HCT116 (cell line): Measurements from ENCODE around the gene GRIN2A.

Source experiments
- ATF3 ChIP-seq: IDR thresholded peaks from 2 replicates; pipeline ENCODE4 v1.6.1; 2012
- CTCF ChIP-seq, 3 experiments: fragments of 200-600 bp in 1 of 3; sonication (generic) in 1 of 3; IDR thresholded peaks in 2 of 3; conservative IDR thresholded peaks in 1 of 3; 2 replicates each; pipeline ENCODE4 v1.5.1; 2012 to 2017; ENCODE audit warnings: low read depth in 2 of 3, low read length in 2 of 3, antibody characterized with exemption in 1 of 3, borderline replicate concordance in 1 of 3, control low read depth in 1 of 3, mild to moderate bottlenecking in 1 of 3, mixed read lengths in 1 of 3, mixed run types in 1 of 3, moderate library complexity in 1 of 3; ENCODE audit not compliant: insufficient read depth in 1 of 3
- EZH2 ChIP-seq: fragments of 200-600 bp; sonication (generic); IDR thresholded peaks from 2 replicates; pipeline ENCODE4 v1.6.1; 2017; ENCODE audit warnings: antibody characterized with exemption, mixed run types
- EZH2phosphoT487 ChIP-seq: fragments of 200-600 bp; IDR thresholded peaks from 2 replicates; pipeline ENCODE4 v1.6.1; 2018; ENCODE audit warnings: antibody characterized with exemption, borderline replicate concordance
- MAX ChIP-seq: IDR thresholded peaks from 2 replicates; pipeline ENCODE4 v1.6.1; 2012
- POLR2A ChIP-seq: IDR thresholded peaks from 2 replicates; pipeline ENCODE4 v1.7.0; 2011; ENCODE audit warnings: borderline replicate concordance; ENCODE audit not compliant: insufficient read depth, insufficient read length; ENCODE audit errors: extremely low read depth
- RAD21 ChIP-seq: IDR thresholded peaks from 2 replicates; pipeline ENCODE4 v1.6.1; 2012; ENCODE audit warnings: low read depth, mild to moderate bottlenecking
- REST ChIP-seq: IDR thresholded peaks from 2 replicates; pipeline ENCODE4 v1.6.1; 2012; ENCODE audit warnings: low read depth
- SIN3A ChIP-seq: IDR thresholded peaks from 2 replicates; pipeline ENCODE4 v1.6.1; 2012; ENCODE audit warnings: low read depth
- SP1 ChIP-seq: IDR thresholded peaks from 2 replicates; pipeline ENCODE4 v1.6.1; 2012; ENCODE audit warnings: low read depth
- SRF ChIP-seq: IDR thresholded peaks from 2 replicates; pipeline ENCODE4 v1.6.1; 2012; ENCODE audit warnings: low read depth
- YY1 ChIP-seq: IDR thresholded peaks from 2 replicates; pipeline ENCODE4 v1.6.1; 2011; ENCODE audit warnings: low read length, low read depth, moderate library complexity, mild to moderate bottlenecking; ENCODE audit not compliant: insufficient replicate concordance; ENCODE audit errors: extremely low read depth
- ZBTB33 ChIP-seq: IDR thresholded peaks from 2 replicates; pipeline ENCODE4 v1.6.1; 2011; ENCODE audit warnings: mild to moderate bottlenecking, low read length, moderate library complexity; ENCODE audit not compliant: insufficient replicate concordance; ENCODE audit errors: extremely low read depth

- TF ChIP-seq ZBTB33 = no peak
- TF ChIP-seq MAX = no peak
- no peak for TF ChIP-seq POLR2A
- TF ChIP-seq CTCF (IDR thresholded peaks at IDR 0.05 in 2 of 3, conservative IDR thresholded peaks at IDR 0.05 in 1 of 3; ENCODE audit: borderline replicate concordance in 1 of 3, insufficient read depth in 1 of 3, low read depth in 2 of 3, low read length in 2 of 3) = no peak
- no peak for TF ChIP-seq YY1
- TF ChIP-seq EZH2phosphoT487 = no peak
- TF ChIP-seq SP1 = no peak
- TF ChIP-seq EZH2 = no peak
- TF ChIP-seq REST = no peak
- TF ChIP-seq RAD21 = no peak
- TF ChIP-seq SIN3A = no peak
- no peak for TF ChIP-seq ATF3
- no peak for TF ChIP-seq SRF
These were observed 390.7 kb downstream of the GRIN2A start for GRCh38 chr16:9791556-9791955.
